NB4 (cell line): ENCODE measurements around the gene RETREG1.

Source experiments
- DNase-seq: peaks from one replicate; pipeline ENCODE4 v3.0.0; 2010; ENCODE audit warnings: low read depth
- H3K4me3 ChIP-seq: one replicate; pipeline ENCODE4 v1.5.1; 2011; ENCODE audit warnings: mild to moderate bottlenecking, low read depth, low read length, moderate library complexity
- MAX ChIP-seq: IDR thresholded peaks from 2 replicates; pipeline ENCODE4 v1.6.1; 2011; ENCODE audit warnings: low read depth, low read length
- MYC ChIP-seq: IDR thresholded peaks from 2 replicates; pipeline ENCODE4 v1.6.1; 2011; ENCODE audit warnings: low read depth, low read length
- POLR2A ChIP-seq: IDR thresholded peaks from 2 replicates; pipeline ENCODE4 v1.6.1; 2011; ENCODE audit warnings: mild to moderate bottlenecking; ENCODE audit not compliant: insufficient read length; ENCODE audit errors: extremely low read depth
- TF ChIP-seq, protein P1 (sequence below): IDR thresholded peaks from one replicate; pipeline ENCODE4 v1.5.1; 2012; ENCODE audit warnings: low read depth, low read length

RETREG1 gene

DNA sequence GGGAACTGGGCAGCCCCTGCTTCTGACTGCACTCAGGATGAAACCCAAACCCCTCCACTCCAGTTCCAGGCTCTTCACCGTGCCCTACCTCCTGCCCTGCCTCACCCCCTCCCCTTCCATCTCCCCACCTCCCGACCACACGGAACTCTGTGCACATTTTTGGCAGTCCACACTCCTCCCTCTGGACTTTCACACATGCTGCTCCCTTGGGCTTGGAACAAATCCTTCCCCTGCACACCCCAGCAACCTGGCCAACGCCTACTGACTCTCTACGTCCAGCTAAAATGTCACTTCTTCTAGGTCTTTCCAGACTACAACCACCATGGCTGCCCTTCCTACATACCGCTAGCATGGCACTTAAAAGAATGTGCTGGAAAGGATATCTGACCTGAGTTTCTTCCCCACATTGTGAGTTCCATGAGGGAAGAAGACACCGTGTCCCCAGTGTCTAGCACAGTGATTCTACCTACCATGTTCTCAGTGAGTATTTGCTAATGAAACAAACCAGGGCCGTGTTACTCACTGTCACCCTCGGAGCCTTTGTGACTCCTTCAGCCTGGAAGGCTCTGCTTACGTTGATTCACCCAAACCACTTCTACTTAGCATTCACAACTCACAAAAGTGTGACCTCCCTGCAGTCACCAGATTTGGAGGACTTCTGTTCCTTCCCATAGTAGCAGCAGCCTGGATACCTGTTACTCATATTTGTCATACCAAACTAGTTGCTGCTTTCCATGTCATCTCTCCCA is 18.7 kb downstream of the RETREG1 start:
- H3K4me3 ChIP-seq, result no peak overlapping the region
- TF ChIP-seq, protein P1, sequence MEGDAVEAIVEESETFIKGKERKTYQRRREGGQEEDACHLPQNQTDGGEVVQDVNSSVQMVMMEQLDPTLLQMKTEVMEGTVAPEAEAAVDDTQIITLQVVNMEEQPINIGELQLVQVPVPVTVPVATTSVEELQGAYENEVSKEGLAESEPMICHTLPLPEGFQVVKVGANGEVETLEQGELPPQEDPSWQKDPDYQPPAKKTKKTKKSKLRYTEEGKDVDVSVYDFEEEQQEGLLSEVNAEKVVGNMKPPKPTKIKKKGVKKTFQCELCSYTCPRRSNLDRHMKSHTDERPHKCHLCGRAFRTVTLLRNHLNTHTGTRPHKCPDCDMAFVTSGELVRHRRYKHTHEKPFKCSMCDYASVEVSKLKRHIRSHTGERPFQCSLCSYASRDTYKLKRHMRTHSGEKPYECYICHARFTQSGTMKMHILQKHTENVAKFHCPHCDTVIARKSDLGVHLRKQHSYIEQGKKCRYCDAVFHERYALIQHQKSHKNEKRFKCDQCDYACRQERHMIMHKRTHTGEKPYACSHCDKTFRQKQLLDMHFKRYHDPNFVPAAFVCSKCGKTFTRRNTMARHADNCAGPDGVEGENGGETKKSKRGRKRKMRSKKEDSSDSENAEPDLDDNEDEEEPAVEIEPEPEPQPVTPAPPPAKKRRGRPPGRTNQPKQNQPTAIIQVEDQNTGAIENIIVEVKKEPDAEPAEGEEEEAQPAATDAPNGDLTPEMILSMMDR, result no peak
- TF ChIP-seq MAX, result no peak
- TF ChIP-seq MYC, result no peak
- no peak for TF ChIP-seq POLR2A
- no peak for DNase-seq

DNA sequence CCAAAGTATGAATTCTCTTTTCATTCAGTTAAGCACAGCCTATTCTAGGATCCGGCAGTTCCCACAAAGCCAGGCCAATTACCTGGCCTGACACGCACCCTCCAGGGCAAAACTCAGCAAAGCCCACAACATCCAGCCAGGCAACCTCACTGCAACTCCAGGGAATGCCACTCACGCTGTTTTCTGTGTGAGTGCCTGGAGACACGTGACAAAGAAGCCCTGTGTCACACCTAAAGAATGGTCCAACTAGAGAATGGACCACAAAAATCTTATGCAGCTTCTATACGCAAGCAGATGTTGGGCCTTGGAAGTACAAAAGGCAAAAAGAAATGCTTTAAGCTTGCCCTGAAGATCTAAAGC is 20.2 kb downstream of the RETREG1 start:
- TF ChIP-seq MAX, result no peak
- TF ChIP-seq, protein P1, result no peak
- TF ChIP-seq MYC, result no peak
- no peak for TF ChIP-seq POLR2A
- H3K4me3 ChIP-seq, result no peak overlapping the region
- DNase-seq, result no peak

GRCh38 chr5:16595881-16596580 is 20.8 kb downstream of the RETREG1 start:
- H3K4me3 ChIP-seq, result no peak overlapping the region
- TF ChIP-seq MYC (no peak), POLR2A (no peak), MAX (no peak)
- TF ChIP-seq, protein P1, result no peak

GRCh38 chr5:16593628-16594027 is 23.2 kb downstream of the RETREG1 start:
- DNase-seq, result no peak
- no peak overlapping the region for H3K4me3 ChIP-seq
- TF ChIP-seq MAX, result no peak
- TF ChIP-seq, protein P1, result no peak

More at GRCh38 chr5:16595881-16596580, 20.8 kb downstream of the RETREG1 start:
- no peak for DNase-seq

- TF ChIP-seq POLR2A (no peak), MYC (no peak), MAX (no peak)
- TF ChIP-seq, protein P1, result no peak
- no peak for DNase-seq
Observed at GRCh38 chr5:16593013-16593412, 23.8 kb downstream of the RETREG1 start.

More at GRCh38 chr5:16593013-16593412, 23.8 kb downstream of the RETREG1 start:
- no peak overlapping the region for H3K4me3 ChIP-seq
